ENCODE data around the gene CMTM2.
A peak's percentile ranks its signal among the peaks of the same experiment; 100 is the strongest.

Gene CMTM2

DNA sequence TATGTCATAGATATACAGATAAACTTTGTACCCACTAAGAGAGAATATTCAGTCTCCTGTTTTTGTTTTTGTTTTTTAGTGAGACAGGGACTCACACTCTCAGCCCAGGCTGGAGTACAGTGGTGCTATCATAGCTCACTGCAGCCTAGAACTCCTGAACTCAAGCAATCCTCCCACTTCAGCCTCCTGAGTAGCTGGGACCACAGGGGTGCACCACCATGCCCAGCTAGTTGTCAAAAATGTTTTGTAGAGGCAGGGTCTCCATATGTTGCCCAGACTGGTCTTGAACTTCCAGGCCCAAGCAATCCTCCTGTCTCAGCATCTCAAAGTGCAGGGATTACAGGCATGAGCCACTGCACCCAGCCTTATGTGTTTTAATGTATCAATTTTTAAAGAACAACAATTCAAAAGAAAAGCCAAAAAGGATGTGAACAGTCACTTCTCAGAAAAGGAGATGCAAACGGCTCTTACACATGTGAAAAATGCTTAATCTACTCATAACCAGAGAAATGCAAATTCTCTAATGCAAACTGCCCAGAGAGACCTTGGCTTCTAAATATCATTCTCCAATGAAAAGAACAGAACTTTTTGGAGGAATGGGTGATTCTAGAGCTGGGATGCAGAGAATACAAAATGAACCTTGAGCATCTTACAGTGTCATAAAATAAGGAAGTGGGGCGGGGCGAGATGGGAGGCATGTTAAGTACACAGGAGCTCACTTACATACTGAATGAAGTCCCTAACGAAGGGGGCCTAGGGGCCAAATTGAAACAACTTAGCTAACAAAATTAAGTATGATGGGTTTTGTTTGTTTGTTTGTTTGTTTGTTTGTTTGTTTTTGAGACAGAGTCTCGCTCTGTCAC is 18.0 kb downstream of the CMTM2 start:
- CTCF ChIA-PET, result interaction anchor here (1.5 to 5.7 kb wide), 5 partner anchors 7 to 283 kb away, joined by 3 to 32 read pairs (median 3); no protein-coding TSS in a partner anchor
- DNase-seq (ENCODE audit: extremely low spot score), result no peak
- TF ChIP-seq CTCF (IDR thresholded peaks at IDR 0.05; ENCODE audit: control extremely low read depth, extremely low read depth, low read depth, missing control alignments), result no peak
- POLR2A ChIA-PET, result no interaction called here

DNA sequence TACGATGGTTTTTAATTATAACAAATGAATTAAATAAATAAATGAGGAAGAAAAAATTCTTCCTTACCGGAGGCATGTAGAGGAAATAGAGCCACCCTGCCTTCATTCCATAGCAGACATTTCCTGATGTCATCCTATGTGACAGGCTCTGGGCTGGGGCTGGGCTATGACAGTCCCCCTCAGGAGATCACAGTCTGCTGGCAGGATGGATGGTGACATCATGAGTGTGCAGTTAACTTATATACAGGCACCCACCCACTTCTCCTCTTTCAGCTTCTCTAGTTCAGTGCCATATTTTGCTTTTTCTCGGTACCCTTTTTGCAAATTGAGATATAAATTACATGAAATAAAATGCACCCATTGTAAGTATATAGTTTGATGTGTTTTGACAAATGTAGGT is 18.8 kb downstream of the CMTM2 start:
- TF ChIP-seq CTCF (IDR thresholded peaks at IDR 0.05; ENCODE audit: control extremely low read depth, extremely low read depth, low read depth, missing control alignments), result no peak
- no peak for DNase-seq (ENCODE audit: extremely low spot score)
- POLR2A ChIA-PET, result no interaction called here
- CTCF ChIA-PET, result interaction anchor here (1.5 to 5.7 kb wide), 4 partner anchors 8 to 254 kb away, joined by 3 to 32 read pairs (median 13); no protein-coding TSS in a partner anchor

GRCh38 chr16:66599726-66600125 is 20.5 kb downstream of the CMTM2 start:
- ChIA-PET POLR2A (no interaction called here), CTCF (interaction anchor here (0.7 to 5.7 kb wide), 5 partner anchors 8 to 78 kb away, joined by 3 to 32 read pairs (median 4); no protein-coding TSS in a partner anchor)
- DNase-seq (ENCODE audit: extremely low spot score), result no peak
- no peak for TF ChIP-seq CTCF (IDR thresholded peaks at IDR 0.05; ENCODE audit: control extremely low read depth, extremely low read depth, low read depth, missing control alignments)

- POLR2A ChIA-PET, result no interaction called here
- no peak for TF ChIP-seq CTCF (IDR thresholded peaks at IDR 0.05; ENCODE audit: control extremely low read depth, extremely low read depth, low read depth, missing control alignments)
- DNase-seq (ENCODE audit: extremely low spot score), result no peak
- CTCF ChIA-PET, result interaction anchor here (5.7 kb wide), 1 partner anchor 11 kb away, joined by 23 read pairs; no protein-coding TSS in a partner anchor
Observed at GRCh38 chr16:66600477-66600876, 21.2 kb downstream of the CMTM2 start.

DNA sequence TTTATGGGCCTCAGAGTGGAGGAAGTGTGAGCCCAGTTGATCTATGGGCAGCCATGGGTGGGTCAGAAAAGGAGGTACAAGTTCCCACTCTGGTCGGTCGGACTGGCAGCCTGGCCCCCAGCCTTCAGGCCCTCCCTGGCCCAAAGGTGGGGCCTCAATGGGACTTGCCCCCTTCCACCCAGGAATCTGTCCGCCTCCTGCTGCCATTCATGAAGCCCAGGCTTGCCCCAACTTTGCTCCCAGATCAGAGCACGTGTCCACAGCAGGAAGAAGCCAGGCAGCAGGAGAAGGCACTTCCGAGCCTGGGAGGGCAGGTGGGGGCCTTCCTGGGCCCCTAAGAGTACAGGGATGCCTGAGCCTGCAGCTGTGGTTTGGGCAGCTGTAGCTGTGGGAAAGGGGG is 22.2 kb downstream of the CMTM2 start:
- no peak for DNase-seq (ENCODE audit: extremely low spot score)
- POLR2A ChIA-PET, result no interaction called here
- TF ChIP-seq CTCF (IDR thresholded peaks at IDR 0.05; ENCODE audit: control extremely low read depth, extremely low read depth, low read depth, missing control alignments), result no peak
- CTCF ChIA-PET, result interaction anchor here (1.3 to 5.7 kb wide), 3 partner anchors 12 to 114 kb away, joined by 3 to 23 read pairs (median 6); no protein-coding TSS in a partner anchor

- ChIA-PET POLR2A (interaction anchor here (0.6 kb wide), 1 partner anchor 52 kb away, joined by 3 read pairs; no protein-coding TSS in a partner anchor), CTCF (interaction anchor here (0.6 to 2.5 kb wide), 12 partner anchors 9 to 197 kb away, joined by 3 to 8 read pairs (median 3); partner anchors contain the start of gene CKLF)
- DNase-seq (ENCODE audit: extremely low spot score), result peak; percentile 61
- no peak for TF ChIP-seq CTCF (IDR thresholded peaks at IDR 0.05; ENCODE audit: control extremely low read depth, extremely low read depth, low read depth, missing control alignments)
Observed at GRCh38 chr16:66603537-66604375, 24.5 kb downstream of the CMTM2 start.
